Measurements from ENCODE around the gene CUEDC1.

DNA sequence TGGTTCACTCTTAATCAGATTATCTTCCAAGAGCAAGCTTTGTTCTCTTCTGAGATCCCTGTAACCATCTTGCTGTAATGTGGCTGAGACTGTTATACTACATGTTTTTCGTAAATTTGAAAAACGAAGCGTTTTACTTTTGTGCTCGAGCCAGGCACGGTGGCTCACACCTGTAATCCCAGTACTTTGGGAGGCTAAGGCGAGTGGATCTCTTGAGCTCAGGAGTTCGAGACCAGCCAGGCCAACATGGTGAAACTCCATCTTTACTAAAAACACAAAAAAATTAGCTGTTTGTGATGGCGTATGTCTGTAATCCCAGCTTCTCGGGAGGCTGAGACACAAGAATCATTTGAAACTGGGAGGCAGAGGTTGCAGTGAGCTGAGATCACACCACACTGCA is 7.8 kb downstream of the CUEDC1 start:
- no peak for TF ChIP-seq EZH2phosphoT487 (IDR thresholded peaks at IDR 0.05; ENCODE audit: insufficient read depth, low read depth)
- no peak for TF ChIP-seq EZH2 (IDR thresholded peaks at IDR 0.05; ENCODE audit: insufficient read depth, poor library complexity, severe bottlenecking)
